GM12892 (cell line): Measurements from ENCODE around the gene CAMTA1.

Experiments
- POLR2A ChIP-seq: IDR thresholded peaks from 2 replicates; pipeline ENCODE4 v1.6.1; 2011; ENCODE audit warnings: low read depth, low read length, control low read depth
- POLR2AphosphoS5 ChIP-seq: IDR thresholded peaks from 2 replicates; pipeline ENCODE4 v1.6.1; 2011; ENCODE audit warnings: low read depth, low read length, control low read depth

DNA sequence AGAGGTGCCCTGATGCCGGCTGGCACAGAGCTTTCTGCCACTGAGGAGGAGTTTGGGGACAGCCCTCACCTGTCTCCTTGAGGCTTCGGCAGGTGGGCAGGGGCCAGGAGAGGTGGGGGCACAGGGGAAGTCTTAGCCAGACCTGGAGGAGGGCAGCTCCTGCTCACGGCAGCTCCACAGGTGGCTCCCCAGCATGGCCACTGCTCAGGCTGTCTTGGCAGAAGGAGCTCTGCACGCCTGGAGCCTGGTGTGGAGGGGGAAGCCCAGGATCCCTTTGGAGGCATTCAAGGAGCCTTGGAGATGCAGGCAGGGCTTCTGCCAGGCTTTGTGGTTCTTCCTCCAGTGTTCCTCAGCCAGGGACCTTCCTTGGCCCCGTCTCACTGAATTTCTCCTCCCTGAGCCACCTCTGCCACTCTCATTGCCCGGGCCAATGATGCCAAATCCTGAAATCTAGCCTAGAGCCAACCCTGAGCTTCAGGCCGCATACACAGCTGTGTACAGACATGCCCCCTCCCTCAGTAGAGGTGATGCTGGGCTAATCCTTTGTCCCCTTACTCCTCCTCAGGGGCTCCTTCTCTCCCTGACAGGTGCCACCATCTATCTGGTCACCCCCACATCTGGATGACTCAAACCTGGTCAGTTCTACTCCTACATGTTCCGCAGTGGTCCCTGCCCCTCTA, 734.1 kb downstream of the CAMTA1 start:
- TF ChIP-seq POLR2AphosphoS5 (no peak), POLR2A (no peak)
